Measurements from ENCODE around the gene MBP.

Gene MBP

GRCh38 chr18:77113361-77114151 is 19.0 kb downstream of the MBP start:
- no peak for DNase-seq

- no peak for DNase-seq
Measured at GRCh38 chr18:77112747-77113092, 19.9 kb downstream of the MBP start.

DNA sequence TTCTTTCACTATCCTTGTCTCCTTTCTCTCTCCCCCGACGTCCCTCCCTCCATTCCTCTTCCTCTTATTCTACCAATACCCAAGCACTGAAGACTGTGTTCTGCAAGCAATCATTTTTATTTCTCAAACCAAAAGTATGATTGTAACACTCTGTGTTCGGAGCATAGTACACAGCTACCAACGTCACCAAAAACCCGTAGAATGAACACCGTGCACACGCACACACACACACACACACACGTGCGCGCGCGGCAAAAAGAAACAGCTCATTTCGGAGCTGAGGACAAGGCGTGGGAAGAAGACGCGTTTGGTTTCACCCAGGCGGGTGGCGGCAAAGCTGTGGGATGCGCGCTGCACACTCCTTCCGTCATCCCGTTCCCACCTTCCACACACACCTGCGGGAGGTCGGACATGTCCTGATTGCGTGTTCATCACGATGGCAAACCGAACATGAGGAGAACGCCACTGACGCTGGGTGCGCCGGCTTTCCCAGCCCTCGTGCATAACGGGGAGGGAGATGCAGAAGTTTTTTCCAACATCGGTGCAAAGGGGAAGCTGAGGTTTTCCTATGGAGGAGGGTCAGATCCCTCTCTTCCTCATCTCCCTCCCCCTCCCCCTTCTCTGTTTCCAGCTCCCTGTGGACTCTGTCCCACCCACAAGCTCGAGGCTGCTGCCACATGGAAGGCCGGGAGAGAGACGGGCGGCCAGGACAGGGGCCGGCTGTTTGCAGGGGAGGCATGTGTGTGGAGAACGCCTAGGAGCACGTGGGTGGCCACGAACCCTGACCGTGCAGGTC is 20.4 kb downstream of the MBP start:
- DNase-seq, result no peak

- DNase-seq, result no peak
Measured at GRCh38 chr18:77111449-77111848, 21.1 kb downstream of the MBP start.

GRCh38 chr18:77110936-77111335 is 21.6 kb downstream of the MBP start:
- DNase-seq, result no peak

GRCh38 chr18:77110400-77110799 is 22.2 kb downstream of the MBP start:
- DNase-seq, result no peak

- no peak for DNase-seq
Measured at GRCh38 chr18:77109648-77110019, 22.9 kb downstream of the MBP start.

DNA sequence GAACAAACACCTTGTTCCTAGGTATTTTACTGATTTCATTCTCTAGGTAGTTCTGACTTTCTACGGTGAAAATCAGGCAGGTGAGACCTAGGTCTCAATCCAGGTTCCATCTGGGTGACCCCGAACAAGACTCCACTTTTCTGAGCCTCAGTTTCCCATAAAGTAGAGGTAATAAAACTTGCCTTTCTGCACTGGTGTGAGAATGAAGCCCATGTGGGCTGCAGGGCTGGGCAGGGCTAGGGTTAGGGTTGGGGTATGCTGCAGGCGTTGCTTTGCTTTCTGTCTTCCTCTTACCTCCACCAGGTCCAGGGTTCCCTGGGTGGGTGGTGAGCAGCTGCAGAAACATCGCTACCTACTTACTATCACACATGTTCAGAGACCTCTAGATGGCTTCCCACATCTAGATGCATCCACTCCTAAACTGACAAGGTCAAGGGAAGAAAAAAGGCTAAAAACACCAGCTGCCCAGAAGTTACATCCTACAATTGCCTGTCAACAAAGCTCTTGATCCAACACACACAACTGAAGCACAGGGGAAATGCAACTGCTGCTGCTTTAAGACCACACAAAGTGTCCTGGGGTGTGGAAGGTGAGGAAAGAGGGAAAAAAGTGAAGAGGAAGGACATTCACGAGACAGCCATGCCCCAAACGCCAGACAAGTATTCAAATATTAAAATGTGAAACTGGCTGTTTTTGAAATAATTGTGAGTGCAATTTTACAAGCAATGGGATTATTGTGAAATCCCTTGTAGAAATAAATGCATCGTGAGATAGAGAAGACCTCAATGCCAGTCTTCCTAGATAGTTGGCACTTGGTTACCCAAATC is 23.5 kb downstream of the MBP start:
- DNase-seq, result no peak

GRCh38 chr18:77108001-77108692 is 24.4 kb downstream of the MBP start:
- DNase-seq, result peak; percentile 79

DNA sequence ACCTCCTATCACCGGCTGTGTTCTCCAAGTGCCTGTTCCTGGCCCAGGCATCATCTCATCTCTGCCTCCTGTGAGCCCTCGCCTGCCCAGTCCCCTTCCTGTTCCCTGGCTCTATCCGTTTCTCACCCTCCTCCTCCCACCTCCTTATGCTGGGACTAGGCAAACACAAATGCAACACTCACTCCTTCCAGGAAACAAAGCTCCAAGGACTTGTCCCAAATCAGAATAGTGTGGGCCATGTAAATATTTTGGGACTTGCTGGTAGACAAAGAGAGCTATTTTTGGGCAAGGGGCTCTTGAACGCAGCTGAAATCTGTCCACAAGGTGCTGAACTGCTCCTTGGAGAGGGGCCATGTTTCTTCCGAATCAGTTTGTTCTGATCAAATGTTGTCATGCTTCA is 25.3 kb downstream of the MBP start:
- DNase-seq, result no peak

DNA sequence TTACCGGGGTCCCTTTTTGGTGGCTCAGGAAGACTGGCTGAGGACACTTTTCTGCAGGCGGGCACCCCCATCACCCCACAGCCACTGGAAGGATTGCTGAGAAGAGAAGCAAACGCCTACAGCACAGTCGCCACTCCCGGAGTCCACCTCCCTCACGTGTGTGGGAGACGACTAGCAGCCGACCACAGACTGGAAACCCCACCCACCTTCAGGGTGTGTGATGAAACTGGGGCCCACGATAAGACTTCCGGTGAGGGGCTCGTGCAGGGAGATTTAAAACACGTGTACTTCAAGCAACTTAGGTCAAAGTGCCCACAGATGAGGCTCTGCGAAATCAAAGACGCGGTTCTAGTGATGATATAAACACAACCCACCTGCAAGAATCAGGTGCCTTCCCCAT is 26.3 kb downstream of the MBP start:
- DNase-seq, result no peak

DNA sequence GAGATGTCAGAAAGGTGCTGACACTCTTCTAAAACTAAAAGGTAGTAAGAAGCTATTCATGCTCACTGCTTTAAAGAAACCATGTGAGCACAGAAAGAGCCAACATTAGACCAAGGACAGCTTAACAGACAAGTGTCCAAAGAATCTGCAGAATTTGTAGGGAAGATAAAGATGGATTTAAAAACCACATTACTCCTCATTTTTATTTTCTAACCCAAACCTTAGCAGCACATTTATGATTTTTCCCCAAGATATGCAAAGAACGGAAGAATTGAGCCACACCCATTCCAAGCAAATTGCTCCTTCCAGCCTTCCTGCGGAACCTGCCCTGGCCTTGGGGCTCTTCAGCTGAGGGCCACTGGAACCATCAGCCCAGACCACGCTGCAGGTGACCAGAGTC is 26.9 kb downstream of the MBP start:
- no peak for DNase-seq

GRCh38 chr18:77105028-77105427 is 27.6 kb downstream of the MBP start:
- no peak for DNase-seq

- DNase-seq, result no peak
Measured at GRCh38 chr18:77103991-77104531, 28.5 kb downstream of the MBP start.

DNA sequence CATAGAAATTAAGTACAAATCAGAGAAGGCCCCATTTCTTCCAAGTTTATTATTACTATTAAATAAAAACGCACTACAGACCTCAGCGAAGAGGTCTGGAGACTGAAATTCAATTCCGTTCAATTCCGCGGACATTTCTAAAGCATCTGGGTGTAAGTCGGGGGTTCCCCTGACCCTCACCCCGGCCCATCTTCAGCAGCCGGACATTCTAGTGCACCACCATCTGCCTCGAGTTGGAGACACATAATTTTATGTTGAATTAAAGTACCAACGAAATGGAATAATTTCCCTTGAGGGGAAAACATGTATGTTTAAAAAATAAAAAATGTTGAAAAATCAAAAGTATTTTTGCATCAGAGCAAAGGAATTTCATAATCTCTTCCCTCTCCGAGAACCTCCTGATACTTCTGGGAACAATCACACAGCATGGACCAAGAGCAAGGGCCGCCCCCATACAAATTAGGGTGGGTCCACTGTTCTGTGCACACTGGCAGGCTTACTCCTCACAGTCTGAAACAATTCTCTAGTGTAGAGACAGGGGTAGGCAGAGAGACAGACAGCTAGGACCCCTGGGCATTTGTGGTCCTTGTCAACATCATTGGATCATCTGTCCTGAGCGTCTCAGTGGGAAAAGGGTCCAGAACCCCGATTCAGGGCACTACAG is 29.3 kb downstream of the MBP start:
- no peak for DNase-seq

GRCh38 chr18:77102259-77103040 is 30.1 kb downstream of the MBP start:
- peak; percentile 39 for DNase-seq

DNA sequence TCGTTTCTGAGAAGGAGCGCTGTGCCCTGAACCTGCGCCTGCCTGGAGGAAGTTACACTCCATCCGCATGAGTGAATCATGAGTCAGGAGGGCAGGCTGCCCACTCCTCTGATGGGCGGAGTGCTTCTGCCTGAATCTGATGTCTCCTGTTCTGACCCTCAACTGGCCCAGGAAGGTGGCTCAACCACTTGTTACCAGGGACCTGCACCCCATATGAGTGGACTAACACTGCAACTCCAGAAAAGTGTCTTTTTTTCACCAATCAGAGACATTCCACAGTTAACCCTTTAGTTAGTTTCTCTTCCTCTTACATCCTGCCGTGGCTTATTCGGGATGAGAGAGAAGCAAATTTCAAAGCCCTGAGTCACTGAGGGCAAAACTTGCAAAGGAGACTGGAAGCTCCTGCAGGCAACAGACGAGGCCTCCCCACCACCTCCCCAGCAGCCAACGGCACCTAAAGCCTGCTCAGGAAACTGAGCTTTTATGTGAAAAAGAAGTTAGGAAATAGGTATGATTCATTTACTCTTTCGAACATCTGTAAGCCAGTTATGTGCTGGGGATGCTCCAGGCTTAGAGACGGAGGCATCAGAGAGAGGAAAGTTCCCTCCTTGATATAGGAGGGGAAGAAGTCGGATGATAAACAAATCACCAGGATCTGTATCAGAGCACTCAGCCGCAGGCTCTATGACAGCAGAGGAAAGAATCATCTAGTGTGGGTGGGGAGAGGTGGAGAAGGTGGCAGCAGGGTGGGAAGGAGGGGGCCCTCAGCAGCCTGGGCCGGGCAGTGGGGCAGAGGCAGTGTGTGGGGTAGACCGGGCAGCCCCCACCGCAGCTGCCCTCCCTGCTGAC is 30.9 kb downstream of the MBP start:
- peak; percentile 96 for DNase-seq

DNA sequence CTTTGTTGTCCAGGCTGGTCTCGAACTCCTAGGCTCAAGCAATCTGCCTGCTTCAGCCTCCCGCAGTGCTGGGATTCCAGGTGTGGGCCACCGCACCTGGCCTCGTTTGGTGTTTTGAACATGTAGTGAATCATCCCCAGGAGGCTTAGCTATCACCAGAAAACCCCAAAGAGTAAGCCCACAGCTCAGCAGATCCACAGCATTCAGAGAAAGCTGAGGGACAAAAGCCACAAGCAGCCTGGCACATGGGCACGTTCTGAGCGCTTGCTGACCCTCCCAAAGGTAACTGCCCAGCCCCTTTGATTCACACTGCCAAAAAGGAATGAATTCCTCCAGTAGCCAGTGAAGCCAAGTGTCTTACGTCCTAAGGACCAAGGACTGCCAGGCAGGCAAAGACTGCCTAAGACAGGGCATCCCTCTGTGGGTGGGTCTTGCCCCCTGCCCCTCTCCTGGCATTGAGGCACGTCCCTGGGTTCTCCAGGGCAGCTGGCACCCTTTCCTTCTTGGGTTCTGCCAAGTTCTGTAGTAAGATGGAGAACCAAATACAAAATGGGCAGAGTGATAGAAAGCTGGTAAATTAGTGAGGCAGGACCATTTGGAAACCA is 31.7 kb downstream of the MBP start:
- no peak for DNase-seq

- DNase-seq, result no peak
Measured at GRCh38 chr18:77099485-77100370, 32.9 kb downstream of the MBP start.

All from kidney glomerular epithelial cell (primary cell).